Memory B cell (primary cell): ENCODE data around the gene ADAMTSL1.
"Not testable (repeated sequence)": the region's sequence is repeated elsewhere in the genome, so short reads cannot be mapped to it uniquely, and the experiment has no call there.

Source experiments
- ATAC-seq: fragments of 150-1000 bp; cut with Tn5 transposase; 2 replicates; pipeline ENCODE4 v1.10.0; 2021; ENCODE audit warnings: low read depth, mild to moderate bottlenecking, moderate library complexity
- DNase-seq, 2 donors: peaks; one replicate each; pipeline ENCODE4 v3.0.0; 2022; ENCODE audit warnings: low spot score in 2 of 2
- H3K27ac Mint-ChIP-seq: one replicate; pipeline ENCODE4 v1.8.0; 2022; ENCODE audit warnings: mild to moderate bottlenecking, moderate library complexity, mixed read lengths
- H3K27me3 Mint-ChIP-seq: one replicate; pipeline ENCODE4 v1.8.0; 2022; ENCODE audit warnings: mixed read lengths
- H3K36me3 Mint-ChIP-seq: one replicate; pipeline ENCODE4 v1.8.0; 2022; ENCODE audit warnings: mild to moderate bottlenecking, mixed read lengths
- H3K4me1 Mint-ChIP-seq: one replicate; pipeline ENCODE4 v1.8.0; 2022; ENCODE audit warnings: mixed read lengths
- H3K4me3 Mint-ChIP-seq: one replicate; pipeline ENCODE4 v1.8.0; 2022; ENCODE audit warnings: mild to moderate bottlenecking, moderate library complexity, mixed read lengths
- H3K9me3 Mint-ChIP-seq: one replicate; pipeline ENCODE4 v1.8.0; 2022; ENCODE audit warnings: mixed read lengths

ADAMTSL1 gene

GRCh38 chr9:18855656-18856055 is 381.7 kb downstream of the ADAMTSL1 start:
- no peaks in the 10 kb centered on the region for H3K4me1 Mint-ChIP-seq
- peaks cover 2% of the 10 kb centered on the region for H3K9me3 Mint-ChIP-seq
- H3K4me3 Mint-ChIP-seq: no peak overlapping the region
- H3K27me3 Mint-ChIP-seq: peaks cover 1% of the 10 kb centered on the region
- DNase-seq (no peak), ATAC-seq (no peak)
- H3K27ac Mint-ChIP-seq: no peak overlapping the region
- H3K36me3 Mint-ChIP-seq: no peaks in the 10 kb centered on the region

- H3K27me3 Mint-ChIP-seq: no peaks in the 10 kb centered on the region
- no peaks in the 10 kb centered on the region for H3K36me3 Mint-ChIP-seq
- no peaks in the 10 kb centered on the region for H3K4me1 Mint-ChIP-seq
- no peak overlapping the region for H3K27ac Mint-ChIP-seq
- ATAC-seq (no peak), DNase-seq (no peak)
- H3K9me3 Mint-ChIP-seq: peaks cover 2% of the 10 kb centered on the region
- H3K4me3 Mint-ChIP-seq: no peak overlapping the region
Observed at GRCh38 chr9:18857334-18857733, 383.4 kb downstream of the ADAMTSL1 start.

GRCh38 chr9:18857769-18858168 is 383.8 kb downstream of the ADAMTSL1 start:
- no peak overlapping the region for H3K4me3 Mint-ChIP-seq
- DNase-seq (no peak), ATAC-seq (no peak)
- H3K4me1 Mint-ChIP-seq: no peaks in the 10 kb centered on the region
- no peaks in the 10 kb centered on the region for H3K36me3 Mint-ChIP-seq
- no peak overlapping the region for H3K27ac Mint-ChIP-seq
- no peaks in the 10 kb centered on the region for H3K27me3 Mint-ChIP-seq
- peaks cover 2% of the 10 kb centered on the region for H3K9me3 Mint-ChIP-seq

- Mint-ChIP-seq H3K4me3 (no peak overlapping the region), H3K27me3 (no peaks in the 10 kb centered on the region), H3K36me3 (no peaks in the 10 kb centered on the region), H3K4me1 (no peaks in the 10 kb centered on the region), H3K27ac (no peak overlapping the region), H3K9me3 (peaks cover 2% of the 10 kb centered on the region)
- DNase-seq: no peak
- no peak for ATAC-seq
Observed at GRCh38 chr9:18861609-18862544, 387.9 kb downstream of the ADAMTSL1 start.

- DNase-seq (no peak), ATAC-seq (no peak)
- no peaks in the 10 kb centered on the region for H3K36me3 Mint-ChIP-seq
- H3K27ac Mint-ChIP-seq: no peak overlapping the region
- H3K4me1 Mint-ChIP-seq: no peaks in the 10 kb centered on the region
- H3K4me3 Mint-ChIP-seq: no peak overlapping the region
- H3K9me3 Mint-ChIP-seq: peaks cover 4% of the 10 kb centered on the region
- H3K27me3 Mint-ChIP-seq: peaks cover 2% of the 10 kb centered on the region
Observed at GRCh38 chr9:18863791-18864190, 389.8 kb downstream of the ADAMTSL1 start.

GRCh38 chr9:18864516-18864915 is 390.6 kb downstream of the ADAMTSL1 start:
- Mint-ChIP-seq H3K4me3 (no peak overlapping the region), H3K27ac (no peak overlapping the region), H3K4me1 (no peaks in the 10 kb centered on the region), H3K9me3 (peaks cover 9% of the 10 kb centered on the region), H3K27me3 (peaks cover 2% of the 10 kb centered on the region), H3K36me3 (no peaks in the 10 kb centered on the region)
- no peak for ATAC-seq
- DNase-seq: no peak

GRCh38 chr9:18865542-18865941 is 391.6 kb downstream of the ADAMTSL1 start:
- ATAC-seq: no peak
- peaks cover 2% of the 10 kb centered on the region for H3K27me3 Mint-ChIP-seq
- peaks cover 13% of the 10 kb centered on the region for H3K9me3 Mint-ChIP-seq
- H3K4me3 Mint-ChIP-seq: no peak overlapping the region
- no peaks in the 10 kb centered on the region for H3K36me3 Mint-ChIP-seq
- no peak overlapping the region for H3K27ac Mint-ChIP-seq
- no peak for DNase-seq
- no peaks in the 10 kb centered on the region for H3K4me1 Mint-ChIP-seq

GRCh38 chr9:18866121-18866831 is 392.3 kb downstream of the ADAMTSL1 start:
- peaks cover 17% of the 10 kb centered on the region for H3K9me3 Mint-ChIP-seq
- DNase-seq (no peak), ATAC-seq (no peak)
- no peaks in the 10 kb centered on the region for H3K4me1 Mint-ChIP-seq
- H3K27me3 Mint-ChIP-seq: peaks cover 2% of the 10 kb centered on the region
- H3K27ac Mint-ChIP-seq: no peak overlapping the region
- H3K4me3 Mint-ChIP-seq: no peak overlapping the region
- no peaks in the 10 kb centered on the region for H3K36me3 Mint-ChIP-seq

- H3K4me3 Mint-ChIP-seq: no peak overlapping the region
- H3K27me3 Mint-ChIP-seq: peaks cover 2% of the 10 kb centered on the region
- no peak overlapping the region for H3K27ac Mint-ChIP-seq
- DNase-seq (no peak), ATAC-seq (no peak)
- no peaks in the 10 kb centered on the region for H3K36me3 Mint-ChIP-seq
- H3K4me1 Mint-ChIP-seq: no peaks in the 10 kb centered on the region
- H3K9me3 Mint-ChIP-seq: peaks cover 21% of the 10 kb centered on the region
Observed at GRCh38 chr9:18869725-18870124, 395.8 kb downstream of the ADAMTSL1 start.

- Mint-ChIP-seq H3K36me3 (no peaks in the 10 kb centered on the region), H3K9me3 (peaks cover 18% of the 10 kb centered on the region), H3K27ac (no peak overlapping the region), H3K27me3 (peaks cover 3% of the 10 kb centered on the region), H3K4me1 (no peaks in the 10 kb centered on the region), H3K4me3 (no peak overlapping the region)
- DNase-seq: no peak
- no peak for ATAC-seq
Observed at GRCh38 chr9:18874069-18874468, 400.1 kb downstream of the ADAMTSL1 start.

GRCh38 chr9:18874990-18875389 is 401.0 kb downstream of the ADAMTSL1 start:
- not testable (repeated sequence) for H3K36me3 Mint-ChIP-seq, H3K4me1 Mint-ChIP-seq, H3K27me3 Mint-ChIP-seq, DNase-seq, H3K27ac Mint-ChIP-seq, ATAC-seq, H3K4me3 Mint-ChIP-seq
- peaks cover 12% of the 10 kb centered on the region for H3K9me3 Mint-ChIP-seq

- no peaks in the 10 kb centered on the region for H3K4me1 Mint-ChIP-seq
- no peak overlapping the region for H3K4me3 Mint-ChIP-seq
- no peak overlapping the region for H3K27ac Mint-ChIP-seq
- no peak for ATAC-seq
- peaks cover 6% of the 10 kb centered on the region for H3K27me3 Mint-ChIP-seq
- peaks cover 3% of the 10 kb centered on the region for H3K9me3 Mint-ChIP-seq
- no peak for DNase-seq
- H3K36me3 Mint-ChIP-seq: no peaks in the 10 kb centered on the region
Observed at GRCh38 chr9:18877984-18878383, 404.0 kb downstream of the ADAMTSL1 start.

- no peaks in the 10 kb centered on the region for H3K4me1 Mint-ChIP-seq
- ATAC-seq (no peak), DNase-seq (no peak)
- H3K27ac Mint-ChIP-seq: no peak overlapping the region
- H3K36me3 Mint-ChIP-seq: no peaks in the 10 kb centered on the region
- H3K27me3 Mint-ChIP-seq: peaks cover 6% of the 10 kb centered on the region
- H3K9me3 Mint-ChIP-seq: peaks cover 6% of the 10 kb centered on the region
- H3K4me3 Mint-ChIP-seq: no peak overlapping the region
Observed at GRCh38 chr9:18881758-18882157, 407.8 kb downstream of the ADAMTSL1 start.

GRCh38 chr9:18887546-18887945 is 413.6 kb downstream of the ADAMTSL1 start:
- Mint-ChIP-seq H3K36me3 (no peaks in the 10 kb centered on the region), H3K4me1 (no peaks in the 10 kb centered on the region), H3K27me3 (peaks cover 5% of the 10 kb centered on the region), H3K9me3 (peaks cover 6% of the 10 kb centered on the region), H3K4me3 (no peak overlapping the region), H3K27ac (no peak overlapping the region)
- ATAC-seq (no peak), DNase-seq (no peak)
